GM13976 (cell line): ENCODE data around the gene STX1B.

Experiments
- DNase-seq: peaks from one replicate; pipeline ENCODE4 v3.0.0; 2012; ENCODE audit warnings: low spot score
- CTCF ChIP-seq: IDR thresholded peaks from 2 replicates; pipeline ENCODE4 v1.5.1; 2012; ENCODE audit warnings: borderline replicate concordance, mild to moderate bottlenecking; ENCODE audit not compliant: insufficient read depth; ENCODE audit errors: extremely low read depth, missing control alignments, control extremely low read depth
- in situ Hi-C: fragments of 300-500 bp; cut with MboI; formaldehyde crosslinking; loops from one replicate; pipeline ENCODE4 v1.12.0; 2022; ENCODE audit warnings: low sequenced_read_pairs, mixed read lengths, inconsistent platforms; ENCODE audit not compliant: unreplicated experiment

The STX1B gene

GRCh38 chr16:30985401-30986128 is 24.9 kb downstream of the STX1B start:
- in situ Hi-C loops = loop anchor here (25.0 kb wide), 1 partner anchor 452 kb away; the partner anchor contains the start of genes COX6A2 and ZNF843
- no peak for TF ChIP-seq CTCF
- DNase-seq = no peak

DNA sequence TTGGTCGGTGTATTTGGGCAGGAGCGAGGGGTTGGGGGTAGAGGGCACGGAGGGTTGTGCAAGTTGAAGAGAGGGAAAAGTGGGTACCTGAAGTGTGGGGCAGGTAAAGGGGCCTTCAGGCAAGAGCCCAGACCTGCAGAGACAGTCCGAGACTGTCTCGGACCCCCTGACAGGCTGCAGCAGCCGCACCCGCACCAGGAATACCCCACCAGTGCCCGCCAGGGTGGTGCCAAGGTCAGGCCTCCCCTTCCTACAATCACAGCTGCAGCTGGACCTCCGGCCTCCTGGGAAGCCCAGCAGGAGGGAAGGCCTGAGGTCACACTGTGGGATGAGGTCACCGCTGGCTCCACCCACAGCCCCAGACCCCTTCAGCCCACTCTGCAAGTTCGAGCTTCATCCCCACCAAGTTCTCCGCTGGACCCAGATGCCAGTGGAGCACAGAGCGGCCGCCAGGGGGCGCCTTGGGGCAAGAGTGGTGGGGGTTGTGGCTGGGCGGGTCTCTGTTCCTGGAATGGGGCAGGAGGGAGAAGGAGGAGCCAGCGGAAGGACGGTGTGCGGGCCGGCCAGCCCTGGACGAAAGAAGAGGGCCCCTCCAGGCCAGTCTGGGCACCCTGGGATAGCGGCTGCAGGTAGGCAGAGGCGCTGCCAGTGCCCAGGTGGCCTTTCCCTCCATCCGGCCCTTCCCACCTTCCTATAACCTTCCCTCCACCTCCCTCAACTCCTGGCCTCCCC is 25.6 kb downstream of the STX1B start, which contains the start of gene HSD3B7:
Gene HSD3B7 (plus strand): TSS at position 539 of the 732 bp plus-strand sequence. CDS start 452 bp downstream, outside the sequence.
- peak; percentile 85 for TF ChIP-seq CTCF
- DNase-seq = peak; percentile 95

DNA sequence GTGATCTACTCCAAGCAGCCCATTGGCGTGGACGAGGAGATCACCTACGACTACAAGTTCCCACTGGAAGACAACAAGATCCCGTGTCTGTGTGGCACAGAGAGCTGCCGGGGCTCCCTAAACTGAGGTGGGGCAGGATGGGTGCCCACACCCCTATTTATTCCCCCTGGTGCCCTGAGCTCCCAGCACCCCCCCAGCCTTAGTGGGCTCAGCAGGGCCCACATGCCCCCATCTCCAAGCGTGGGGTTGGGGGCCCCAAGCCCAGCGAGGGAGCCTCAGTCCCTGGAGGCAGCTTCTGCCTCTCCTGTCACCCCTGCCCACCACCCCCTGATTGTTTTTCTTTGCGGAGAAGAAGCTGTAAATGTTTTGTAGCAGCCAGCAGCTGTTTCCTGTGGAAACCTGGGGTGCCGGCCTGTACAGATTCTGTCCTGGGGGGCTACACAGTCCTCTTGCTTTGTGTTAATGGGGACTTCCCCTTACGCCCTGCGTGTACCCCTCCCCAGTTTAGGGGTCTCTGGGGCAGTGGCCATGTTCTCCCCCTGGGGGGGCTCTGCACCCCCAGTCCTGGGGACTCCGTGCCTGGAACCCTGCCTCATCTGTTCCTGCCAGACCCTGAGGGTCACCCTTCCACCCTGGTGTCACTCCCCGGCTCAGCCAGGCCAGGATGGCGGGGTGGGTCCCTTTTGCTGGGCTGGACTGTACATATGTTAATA is 26.4 kb downstream of the STX1B start:
- TF ChIP-seq CTCF = no peak
- in situ Hi-C loops = loop anchor here (25.0 kb wide), 1 partner anchor 453 kb away; the partner anchor contains the start of genes COX6A2 and ZNF843
- no peak for DNase-seq

More for the DNA sequence above, 25.6 kb downstream of the STX1B start, which contains the start of gene HSD3B7:
- in situ Hi-C loops = loop anchor here (25.0 kb wide), 1 partner anchor 452 kb away; the partner anchor contains the start of genes COX6A2 and ZNF843

DNA sequence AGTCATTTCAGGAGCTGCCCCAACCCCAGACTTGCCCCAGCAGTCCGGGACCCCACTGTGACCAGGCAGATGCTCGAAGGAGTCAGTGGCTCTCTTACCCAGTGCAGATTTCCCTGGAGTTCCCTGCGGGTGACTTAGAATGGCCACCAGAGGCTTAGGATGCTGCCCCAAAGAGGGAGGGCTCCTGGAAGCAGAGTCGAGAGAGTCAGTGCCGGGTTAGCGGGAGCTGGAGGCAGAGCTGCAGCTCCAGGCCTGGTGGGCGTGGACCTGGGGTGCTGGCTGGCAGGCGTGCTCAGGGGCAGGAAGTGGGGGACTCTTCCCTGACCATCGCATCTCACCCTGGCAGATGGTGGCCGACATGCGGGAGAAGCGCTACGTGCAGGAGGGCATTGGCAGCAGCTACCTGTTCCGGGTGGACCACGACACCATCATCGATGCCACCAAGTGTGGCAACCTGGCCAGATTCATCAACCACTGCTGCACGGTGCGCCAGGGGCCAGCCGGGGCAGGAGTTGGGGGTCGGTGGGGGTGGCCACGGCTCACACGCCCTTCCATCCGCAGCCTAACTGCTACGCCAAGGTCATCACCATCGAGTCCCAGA is 27.0 kb downstream of the STX1B start:
- in situ Hi-C loops = loop anchor here (25.0 kb wide), 1 partner anchor 454 kb away; the partner anchor contains the start of genes COX6A2 and ZNF843
- DNase-seq = no peak
- no peak for TF ChIP-seq CTCF

- TF ChIP-seq CTCF = no peak
- in situ Hi-C loops = loop anchor here (25.0 kb wide), 1 partner anchor 455 kb away; the partner anchor contains the start of genes COX6A2 and ZNF843
- DNase-seq = no peak
Observed at GRCh38 chr16:30982548-30983288, 27.7 kb downstream of the STX1B start.
